Ishikawa (cell line): ENCODE measurements around the gene SLC25A13.

Experiments
- CEBPB ChIP-seq: IDR thresholded peaks from 2 replicates; pipeline ENCODE4 v1.6.1; 2012
- CREB1 ChIP-seq: IDR thresholded peaks from 2 replicates; pipeline ENCODE4 v1.6.1; 2012; ENCODE audit warnings: low read depth
- EGR1 ChIP-seq: IDR thresholded peaks from 2 replicates; pipeline ENCODE4 v1.6.1; 2012
- EP300 ChIP-seq: IDR thresholded peaks from 2 replicates; pipeline ENCODE4 v1.6.1; 2012; ENCODE audit warnings: borderline replicate concordance
- FOXM1 ChIP-seq: IDR thresholded peaks from 2 replicates; pipeline ENCODE4 v1.6.1; 2012; ENCODE audit warnings: low read depth, borderline replicate concordance
- NFIC ChIP-seq: IDR thresholded peaks from 2 replicates; pipeline ENCODE4 v1.6.1; 2012
- RAD21 ChIP-seq: IDR thresholded peaks from 2 replicates; pipeline ENCODE4 v1.6.1; 2012; ENCODE audit warnings: low read depth
- TAF1 ChIP-seq: IDR thresholded peaks from 2 replicates; pipeline ENCODE4 v1.6.1; 2012; ENCODE audit warnings: low read depth, mild to moderate bottlenecking
- TCF12 ChIP-seq: IDR thresholded peaks from 2 replicates; pipeline ENCODE4 v1.6.1; 2012; ENCODE audit warnings: low read depth
- TEAD4 ChIP-seq: IDR thresholded peaks from 2 replicates; pipeline ENCODE4 v1.6.1; 2012
- YY1 ChIP-seq: IDR thresholded peaks from 2 replicates; pipeline ENCODE4 v1.6.1; 2012; ENCODE audit warnings: low read depth
- ZBTB7A ChIP-seq: IDR thresholded peaks from 2 replicates; pipeline ENCODE4 v1.6.1; 2012; ENCODE audit warnings: low read depth
- TF ChIP-seq, protein P1 (sequence below): IDR thresholded peaks from 2 replicates; pipeline ENCODE4 v1.6.1; 2012
- TF ChIP-seq, protein P2 (sequence below): IDR thresholded peaks from 2 replicates; pipeline ENCODE4 v1.6.1; 2012; ENCODE audit warnings: low read depth, mild to moderate bottlenecking
- TF ChIP-seq, protein P3 (sequence below): IDR thresholded peaks from 2 replicates; pipeline ENCODE4 v1.6.1; 2012

Gene SLC25A13

DNA sequence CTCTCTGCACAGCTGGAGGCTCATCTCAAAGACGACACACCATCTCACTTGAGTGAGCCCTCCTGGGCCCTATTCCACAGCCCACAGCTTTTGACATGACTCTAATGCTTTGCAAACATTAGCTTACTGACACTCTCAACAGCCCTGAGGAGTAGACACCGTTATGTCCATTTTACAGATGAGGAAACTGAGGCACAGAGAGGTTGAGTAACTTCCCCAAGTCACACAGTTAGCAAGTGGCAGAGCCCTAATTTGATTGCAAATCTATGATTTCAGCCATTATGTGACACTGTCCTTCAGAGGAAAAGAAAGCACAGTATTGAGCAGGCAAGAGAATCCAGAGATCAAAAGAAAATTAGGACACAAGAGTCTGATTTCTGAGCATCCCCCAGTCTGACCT, 16.0 kb downstream of the SLC25A13 start:
- TF ChIP-seq TEAD4 (no peak), ZBTB7A (no peak)
- TF ChIP-seq, protein P1, sequence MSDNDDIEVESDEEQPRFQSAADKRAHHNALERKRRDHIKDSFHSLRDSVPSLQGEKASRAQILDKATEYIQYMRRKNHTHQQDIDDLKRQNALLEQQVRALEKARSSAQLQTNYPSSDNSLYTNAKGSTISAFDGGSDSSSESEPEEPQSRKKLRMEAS: no peak

DNA sequence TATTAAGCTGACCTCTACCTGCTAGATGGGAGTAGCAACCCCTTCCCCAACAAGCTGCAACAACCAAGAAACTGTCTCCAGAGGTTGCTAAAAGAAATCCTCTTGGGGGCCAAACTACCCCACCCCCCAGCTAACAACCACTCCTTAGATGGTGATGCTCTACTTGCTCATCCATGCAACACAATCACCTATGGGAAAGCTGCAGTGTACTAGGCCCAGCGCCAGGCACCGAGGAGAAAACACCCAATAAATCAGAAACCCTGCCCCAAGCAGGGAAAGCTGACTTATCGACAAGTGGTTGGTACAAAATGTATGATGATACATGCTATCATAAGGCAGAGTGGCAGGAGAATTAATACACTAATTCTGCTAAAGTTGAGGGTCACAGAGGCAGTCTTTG, 17.3 kb downstream of the SLC25A13 start:
- TF ChIP-seq CREB1: no peak
- TF ChIP-seq EP300: no peak
- no peak for TF ChIP-seq CEBPB
- TF ChIP-seq, protein P2, sequence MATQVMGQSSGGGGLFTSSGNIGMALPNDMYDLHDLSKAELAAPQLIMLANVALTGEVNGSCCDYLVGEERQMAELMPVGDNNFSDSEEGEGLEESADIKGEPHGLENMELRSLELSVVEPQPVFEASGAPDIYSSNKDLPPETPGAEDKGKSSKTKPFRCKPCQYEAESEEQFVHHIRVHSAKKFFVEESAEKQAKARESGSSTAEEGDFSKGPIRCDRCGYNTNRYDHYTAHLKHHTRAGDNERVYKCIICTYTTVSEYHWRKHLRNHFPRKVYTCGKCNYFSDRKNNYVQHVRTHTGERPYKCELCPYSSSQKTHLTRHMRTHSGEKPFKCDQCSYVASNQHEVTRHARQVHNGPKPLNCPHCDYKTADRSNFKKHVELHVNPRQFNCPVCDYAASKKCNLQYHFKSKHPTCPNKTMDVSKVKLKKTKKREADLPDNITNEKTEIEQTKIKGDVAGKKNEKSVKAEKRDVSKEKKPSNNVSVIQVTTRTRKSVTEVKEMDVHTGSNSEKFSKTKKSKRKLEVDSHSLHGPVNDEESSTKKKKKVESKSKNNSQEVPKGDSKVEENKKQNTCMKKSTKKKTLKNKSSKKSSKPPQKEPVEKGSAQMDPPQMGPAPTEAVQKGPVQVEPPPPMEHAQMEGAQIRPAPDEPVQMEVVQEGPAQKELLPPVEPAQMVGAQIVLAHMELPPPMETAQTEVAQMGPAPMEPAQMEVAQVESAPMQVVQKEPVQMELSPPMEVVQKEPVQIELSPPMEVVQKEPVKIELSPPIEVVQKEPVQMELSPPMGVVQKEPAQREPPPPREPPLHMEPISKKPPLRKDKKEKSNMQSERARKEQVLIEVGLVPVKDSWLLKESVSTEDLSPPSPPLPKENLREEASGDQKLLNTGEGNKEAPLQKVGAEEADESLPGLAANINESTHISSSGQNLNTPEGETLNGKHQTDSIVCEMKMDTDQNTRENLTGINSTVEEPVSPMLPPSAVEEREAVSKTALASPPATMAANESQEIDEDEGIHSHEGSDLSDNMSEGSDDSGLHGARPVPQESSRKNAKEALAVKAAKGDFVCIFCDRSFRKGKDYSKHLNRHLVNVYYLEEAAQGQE: no peak
- TF ChIP-seq TCF12: no peak
- TF ChIP-seq TEAD4: no peak
- TF ChIP-seq EGR1: no peak
- TF ChIP-seq TAF1: no peak
- TF ChIP-seq, protein P1: no peak

DNA sequence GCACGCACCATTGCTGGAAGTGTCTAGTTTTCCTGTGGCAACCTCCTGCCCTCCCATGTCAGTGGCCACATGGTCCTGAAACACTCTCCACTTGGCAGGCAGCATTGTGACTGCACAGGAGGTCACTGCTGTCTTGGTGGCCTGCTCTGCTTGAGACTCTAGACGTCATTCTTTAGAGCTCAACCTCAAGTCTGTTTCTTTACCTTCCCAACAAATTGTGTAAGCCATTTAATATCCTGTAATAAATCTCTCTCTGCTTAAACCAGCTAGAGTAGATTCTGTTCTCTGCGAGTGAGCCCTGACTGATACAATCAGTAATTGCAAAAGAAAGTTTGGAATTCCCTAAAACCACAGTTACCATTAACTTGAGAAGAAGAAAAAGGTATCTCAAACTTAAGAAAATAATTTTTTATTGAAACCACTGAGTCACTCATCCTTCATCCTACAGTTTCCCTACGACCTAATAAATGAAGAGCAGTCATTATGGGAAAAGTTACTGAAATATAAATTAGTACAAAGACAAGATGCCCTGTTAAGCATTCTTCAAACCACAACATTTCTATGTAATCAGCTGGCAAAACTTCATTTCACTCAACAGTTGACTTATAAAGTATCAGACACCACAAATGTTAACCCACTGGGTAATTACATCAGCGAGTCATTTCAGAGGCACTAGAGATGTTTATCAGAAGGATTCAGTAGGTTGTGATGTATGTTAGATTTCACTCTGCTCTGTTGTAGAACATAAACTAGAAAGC, 18.0 kb downstream of the SLC25A13 start:
- TF ChIP-seq, protein P2: no peak
- TF ChIP-seq CEBPB: no peak
- TF ChIP-seq NFIC: no peak
- no peak for TF ChIP-seq CREB1
- no peak for TF ChIP-seq RAD21
- TF ChIP-seq EP300: no peak
- TF ChIP-seq TCF12: no peak

DNA sequence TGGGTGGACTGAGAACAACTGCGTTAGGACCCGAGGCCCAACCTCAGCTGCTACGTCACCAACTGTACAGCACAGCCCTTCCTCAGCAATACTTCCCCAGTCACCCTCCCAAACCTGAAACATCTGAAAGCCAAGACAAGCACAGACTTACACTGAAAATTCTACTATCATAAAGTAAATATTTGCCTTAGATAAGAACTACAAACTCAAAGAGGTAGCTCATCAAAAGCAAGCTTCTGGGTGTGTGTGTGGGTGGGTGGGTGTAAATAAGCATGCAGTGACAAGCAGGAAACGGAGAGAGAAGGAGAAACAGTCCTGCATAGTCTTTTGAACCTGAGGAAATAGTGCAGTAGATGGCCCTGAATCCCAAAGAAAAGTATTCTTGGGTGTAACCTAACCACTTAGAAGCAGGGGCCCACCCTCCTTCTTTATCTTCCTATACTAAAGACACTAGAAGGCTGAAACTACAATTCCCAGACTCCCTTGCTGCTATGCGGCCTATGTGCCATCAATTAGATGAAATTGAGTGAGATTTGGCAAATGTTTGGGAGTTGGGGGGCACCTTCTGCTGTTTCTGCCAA, 18.7 kb downstream of the SLC25A13 start:
- no peak for TF ChIP-seq NFIC
- no peak for TF ChIP-seq YY1
- no peak for TF ChIP-seq EP300
- no peak for TF ChIP-seq CREB1
- TF ChIP-seq RAD21: no peak
- no peak for TF ChIP-seq CEBPB

DNA sequence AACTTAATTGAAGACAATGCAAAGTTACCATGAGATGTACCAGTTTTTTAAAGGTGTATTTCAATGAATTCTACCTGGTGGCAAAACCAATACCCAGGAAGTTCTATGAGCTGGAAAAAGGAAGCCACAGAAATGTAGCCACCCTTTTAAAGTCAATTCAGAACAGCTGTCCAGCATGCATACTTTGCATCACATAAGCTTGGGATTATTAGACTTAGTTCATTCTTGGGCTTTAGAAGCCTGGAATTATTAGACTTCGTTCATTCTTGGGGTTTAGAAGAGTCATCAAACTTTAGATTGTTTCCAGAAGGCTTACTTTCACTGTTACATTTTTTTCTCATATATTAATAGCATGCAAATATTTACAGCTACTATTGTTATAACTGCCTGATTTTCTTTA, 20.9 kb downstream of the SLC25A13 start:
- TF ChIP-seq TEAD4: no peak
- no peak for TF ChIP-seq RAD21
- TF ChIP-seq CREB1: no peak
- TF ChIP-seq, protein P1: no peak

DNA sequence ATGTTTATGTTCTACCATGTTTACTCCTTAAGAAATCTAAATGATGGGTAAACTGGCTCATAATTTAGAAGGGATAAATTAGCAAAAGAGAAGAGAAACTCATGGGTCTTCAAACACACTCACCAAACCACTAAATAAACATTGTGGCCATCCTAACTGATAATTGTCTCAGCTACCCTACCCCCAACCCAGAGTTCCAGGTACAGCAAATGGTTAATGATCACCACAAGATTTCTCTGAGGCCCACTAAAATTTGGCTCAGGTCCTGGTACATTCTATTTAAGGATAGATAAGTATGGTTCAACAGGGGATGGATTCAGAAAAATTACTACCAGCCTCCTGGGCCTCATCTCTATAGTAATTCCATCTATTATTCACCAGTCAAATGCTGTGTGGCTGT, 21.4 kb downstream of the SLC25A13 start:
- TF ChIP-seq TEAD4 (no peak), ZBTB7A (no peak), CREB1 (no peak), RAD21 (no peak), FOXM1 (no peak), EGR1 (no peak), NFIC (no peak), EP300 (no peak), TAF1 (no peak)
- TF ChIP-seq, protein P2: no peak
- TF ChIP-seq, protein P3, sequence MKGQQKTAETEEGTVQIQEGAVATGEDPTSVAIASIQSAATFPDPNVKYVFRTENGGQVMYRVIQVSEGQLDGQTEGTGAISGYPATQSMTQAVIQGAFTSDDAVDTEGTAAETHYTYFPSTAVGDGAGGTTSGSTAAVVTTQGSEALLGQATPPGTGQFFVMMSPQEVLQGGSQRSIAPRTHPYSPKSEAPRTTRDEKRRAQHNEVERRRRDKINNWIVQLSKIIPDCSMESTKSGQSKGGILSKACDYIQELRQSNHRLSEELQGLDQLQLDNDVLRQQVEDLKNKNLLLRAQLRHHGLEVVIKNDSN: no peak
